ENCODE data around the gene PCYOX1L.

- TF ChIP-seq POLR2A (IDR thresholded peaks at IDR 0.05; ENCODE audit: extremely low read depth, insufficient read length), result no peak
- TF ChIP-seq CTCF (IDR thresholded peaks at IDR 0.05; ENCODE audit: low read depth, low read length), result no peak
- no peak for TF ChIP-seq MYC (IDR thresholded peaks at IDR 0.05; ENCODE audit: low read depth, low read length)
These were observed 31.2 kb upstream of the PCYOX1L start for GRCh38 chr5:149326611-149327010.
